Colonic mucosa (tissue), 4 donors: ENCODE data around the gene EMC6. TPM values are rescaled to one million over a fixed set of nuclear protein-coding genes. Genes with fewer than 3 reads are reported as not detected.

ENCODE experiments used
- DNase-seq: peaks from one replicate; pipeline ENCODE4 v3.0.0-alpha.2; 2020
- H3K27ac ChIP-seq: fragments of 200-600 bp; one replicate; pipeline ENCODE4 v1.8.0; 2021
- H3K27me3 ChIP-seq: fragments of 200-600 bp; one replicate; pipeline ENCODE4 v1.8.0; 2021
- H3K36me3 ChIP-seq: fragments of 200-600 bp; one replicate; pipeline ENCODE4 v1.8.0; 2021
- H3K4me1 ChIP-seq: fragments of 200-600 bp; one replicate; pipeline ENCODE4 v1.8.0; 2021; ENCODE audit warnings: mild to moderate bottlenecking
- H3K4me3 ChIP-seq: fragments of 200-600 bp; one replicate; pipeline ENCODE4 v1.8.0; 2021
- H3K9ac ChIP-seq, 2 donors: one replicate each; pipeline ENCODE4 v1.7.0; 2013; ENCODE audit warnings: control low read depth in 2 of 2, low read depth in 2 of 2, low read length in 2 of 2
- H3K9me3 ChIP-seq: fragments of 200-600 bp; one replicate; pipeline ENCODE4 v1.8.0; 2021
- intact Hi-C: fragments of 100-400 bp; cut with DNase I; formaldehyde crosslinking; loops from one replicate; pipeline ENCODE4 v1.14.1; 2022
- total RNA-seq, 2 donors: library from RNA; stranded (reverse); fragmentation: NEBNext Ultra II Directional in 1 of 2; extraction: Animal tissue kit (Norgen Biotek cat#: 25700) in 1 of 2; gene quantifications; one replicate each; pipeline ENCODE4 v1.2.1, GENCODE V29; 2021
- TF ChIP-seq, protein P1 (sequence below): fragments of 200-600 bp; IDR thresholded peaks from one replicate; pipeline ENCODE4 v1.8.0; 2022; ENCODE audit warnings: antibody characterized with exemption, mild to moderate bottlenecking
- donor health status: healthy.
- donor health status: DM: no; HTN: no; CAD: no.
- donor health status: DM: no; HTN: no; CAD: no.

Gene EMC6
- total RNA-seq, 2 donors from 2014 or later, result 38.1 to 61.2 TPM

DNA sequence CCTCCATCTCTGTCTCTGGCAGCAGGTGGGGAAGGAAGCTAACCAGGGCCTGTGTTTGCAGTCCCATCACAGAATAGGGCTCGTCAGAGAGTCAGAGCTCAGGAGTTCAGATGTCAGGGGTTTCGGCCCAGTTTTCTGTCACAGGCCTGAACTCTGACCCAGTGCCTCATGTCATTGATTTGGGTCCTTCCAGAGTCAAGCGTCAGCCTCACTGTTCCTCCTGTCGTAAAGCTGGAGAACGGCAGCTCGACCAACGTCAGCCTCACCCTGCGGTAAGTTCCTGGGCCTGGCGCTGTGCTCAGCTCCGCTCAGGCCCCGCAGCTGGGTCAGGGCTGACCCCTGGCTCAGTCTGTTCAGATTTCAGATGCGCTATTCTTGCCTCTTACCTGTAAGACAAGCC, 21.4 kb upstream of the EMC6 start:
- Histone ChIP-seq H3K4me1 (no peaks in the 10 kb centered on the region), H3K27ac (no peak overlapping the region), H3K27me3 (no peaks in the 10 kb centered on the region), H3K36me3 (no peaks in the 10 kb centered on the region), H3K4me3 (no peak overlapping the region), H3K9ac (no peak overlapping the region), H3K9me3 (no peaks in the 10 kb centered on the region)
- TF ChIP-seq, protein P1, sequence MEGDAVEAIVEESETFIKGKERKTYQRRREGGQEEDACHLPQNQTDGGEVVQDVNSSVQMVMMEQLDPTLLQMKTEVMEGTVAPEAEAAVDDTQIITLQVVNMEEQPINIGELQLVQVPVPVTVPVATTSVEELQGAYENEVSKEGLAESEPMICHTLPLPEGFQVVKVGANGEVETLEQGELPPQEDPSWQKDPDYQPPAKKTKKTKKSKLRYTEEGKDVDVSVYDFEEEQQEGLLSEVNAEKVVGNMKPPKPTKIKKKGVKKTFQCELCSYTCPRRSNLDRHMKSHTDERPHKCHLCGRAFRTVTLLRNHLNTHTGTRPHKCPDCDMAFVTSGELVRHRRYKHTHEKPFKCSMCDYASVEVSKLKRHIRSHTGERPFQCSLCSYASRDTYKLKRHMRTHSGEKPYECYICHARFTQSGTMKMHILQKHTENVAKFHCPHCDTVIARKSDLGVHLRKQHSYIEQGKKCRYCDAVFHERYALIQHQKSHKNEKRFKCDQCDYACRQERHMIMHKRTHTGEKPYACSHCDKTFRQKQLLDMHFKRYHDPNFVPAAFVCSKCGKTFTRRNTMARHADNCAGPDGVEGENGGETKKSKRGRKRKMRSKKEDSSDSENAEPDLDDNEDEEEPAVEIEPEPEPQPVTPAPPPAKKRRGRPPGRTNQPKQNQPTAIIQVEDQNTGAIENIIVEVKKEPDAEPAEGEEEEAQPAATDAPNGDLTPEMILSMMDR, result no peak
- intact Hi-C loops, result loop anchor here (5.0 to 10.0 kb wide), 2 partner anchors 112 to 600 kb away; no protein-coding TSS in a partner anchor
- no peak for DNase-seq

- Histone ChIP-seq H3K27ac (no peak overlapping the region), H3K4me3 (no peak overlapping the region), H3K36me3 (no peaks in the 10 kb centered on the region), H3K9me3 (no peaks in the 10 kb centered on the region), H3K9ac (no peak overlapping the region), H3K27me3 (no peaks in the 10 kb centered on the region), H3K4me1 (no peaks in the 10 kb centered on the region)
- intact Hi-C loops, result loop anchor here (5.0 to 10.0 kb wide), 2 partner anchors 113 to 601 kb away; no protein-coding TSS in a partner anchor
- DNase-seq, result peak; percentile 51
- TF ChIP-seq, protein P1, result peak; percentile 41
These were observed 20.6 kb upstream of the EMC6 start for GRCh38 chr17:3647769-3648555.

DNA sequence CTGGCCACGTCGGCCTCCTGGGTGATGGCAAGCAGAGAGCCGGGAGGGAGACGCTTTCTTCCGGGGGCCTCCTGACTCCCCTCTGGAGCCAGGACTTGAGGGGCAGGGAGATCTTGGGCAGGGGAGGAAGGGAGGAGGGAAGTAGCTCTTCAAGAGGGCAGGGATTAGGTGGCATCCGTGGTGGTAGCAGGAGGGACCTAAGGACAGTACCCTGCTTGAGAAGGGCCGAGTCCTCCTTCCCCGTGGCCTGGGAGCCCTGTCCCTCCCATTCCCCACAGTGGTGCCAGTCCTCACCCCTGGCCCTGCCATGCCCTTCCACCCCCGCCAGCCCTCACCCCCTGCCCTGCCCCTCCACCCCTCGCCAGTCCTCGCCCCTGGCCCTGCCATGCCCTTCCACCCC, 12.8 kb upstream of the EMC6 start:
- Histone ChIP-seq H3K9me3 (no peaks in the 10 kb centered on the region), H3K9ac (no peak overlapping the region), H3K27ac (no peak overlapping the region), H3K4me3 (no peak overlapping the region), H3K36me3 (no peaks in the 10 kb centered on the region), H3K4me1 (no peaks in the 10 kb centered on the region), H3K27me3 (no peaks in the 10 kb centered on the region)
- intact Hi-C loops, result no loop called here
- no peak for DNase-seq
- TF ChIP-seq, protein P1, result no peak

DNA sequence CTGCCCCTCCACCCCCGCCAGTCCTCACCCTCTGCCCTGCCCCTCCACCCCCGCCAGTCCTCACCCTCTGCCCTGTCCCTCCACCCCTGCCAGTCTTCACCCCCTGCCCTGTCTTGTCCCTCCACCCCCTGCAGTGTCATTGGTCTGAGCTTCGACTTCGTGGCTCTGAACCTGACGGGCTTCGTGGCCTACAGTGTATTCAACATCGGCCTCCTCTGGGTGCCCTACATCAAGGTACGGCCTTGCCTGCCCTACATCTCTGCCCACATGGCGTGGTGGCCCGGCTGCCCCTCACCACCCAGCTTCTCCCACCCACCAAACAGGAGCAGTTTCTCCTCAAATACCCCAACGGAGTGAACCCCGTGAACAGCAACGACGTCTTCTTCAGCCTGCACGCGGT, 12.3 kb upstream of the EMC6 start:
- H3K4me1 ChIP-seq, result no peaks in the 10 kb centered on the region
- TF ChIP-seq, protein P1, result no peak
- H3K4me3 ChIP-seq, result no peak overlapping the region
- no peaks in the 10 kb centered on the region for H3K36me3 ChIP-seq
- no peak overlapping the region for H3K9ac ChIP-seq
- no peak for DNase-seq
- intact Hi-C loops, result no loop called here
- no peaks in the 10 kb centered on the region for H3K9me3 ChIP-seq
- H3K27me3 ChIP-seq, result no peaks in the 10 kb centered on the region
- H3K27ac ChIP-seq, result no peak overlapping the region

- H3K27me3 ChIP-seq, result no peaks in the 10 kb centered on the region
- H3K9ac ChIP-seq, result no peak overlapping the region
- H3K9me3 ChIP-seq, result no peaks in the 10 kb centered on the region
- H3K36me3 ChIP-seq, result no peaks in the 10 kb centered on the region
- no peak for DNase-seq
- no peak overlapping the region for H3K27ac ChIP-seq
- no peak overlapping the region for H3K4me3 ChIP-seq
- H3K4me1 ChIP-seq, result no peaks in the 10 kb centered on the region
- TF ChIP-seq, protein P1, result no peak
- intact Hi-C loops, result no loop called here
These were observed 11.6 kb upstream of the EMC6 start for GRCh38 chr17:3656755-3657587.
